GM12878 (cell line): ENCODE measurements around the gene HEG1. TPM values are rescaled to one million over a fixed set of nuclear protein-coding genes. Genes with fewer than 3 reads are reported as not detected.
"Not testable (repeated sequence)": the region's sequence is repeated elsewhere in the genome, so short reads cannot be mapped to it uniquely, and the experiment has no call there.

Experiments used
- ATAC-seq: fragments of 200-7000 bp; cut with Tn5 transposase; 3 replicates; pipeline ENCODE4 v1.9.1; 2020; ENCODE audit warnings: mild to moderate bottlenecking, moderate library complexity
- BruUV-seq: library from RNA; stranded (reverse); fragments of 400-500 nt; replicated peaks from 2 replicates; lab custom pipeline; 2021; lab: Mats Ljungman, UMichigan
- CTCF ChIA-PET: fragments of 300-600 bp; sonication (Branson Sonifier 250); formaldehyde crosslinking; extraction: SDS; loops from one replicate; lab custom pipeline; 2021; ENCODE audit warnings: inconsistent platforms; lab: Yijun Ruan, JAX
- POLR2A ChIA-PET: fragments of 350-600 bp; formaldehyde crosslinking; extraction: SDS; loops from one replicate; lab custom pipeline; 2021; ENCODE audit warnings: inconsistent platforms; lab: Charles Lee
- RAD21 ChIA-PET: fragments of 300-600 bp; sonication (Branson Sonifier 250); formaldehyde crosslinking; loops from one replicate; lab custom pipeline; 2023; ENCODE audit warnings: antibody characterized with exemption; ENCODE audit not compliant: unreplicated experiment; lab: Charles Lee
- SMC1A ChIA-PET: fragments of 300-600 bp; sonication (Branson Sonifier 250); formaldehyde crosslinking; loops from one replicate; lab custom pipeline; 2023; ENCODE audit not compliant: unreplicated experiment, uncharacterized antibody; lab: Charles Lee
- DNase-seq: peaks from one replicate; pipeline ENCODE4 v3.0.0-alpha.2; 2011; ENCODE audit warnings: low read depth, low spot score
- FAIRE-seq: peaks from 3 replicates; lab custom pipeline; 2011; peaks lifted over from hg19 to GRCh38; lab: Jason Lieb, UNC
- H2AFZ ChIP-seq: 2 replicates; pipeline ENCODE4 v1.6.0; 2011; ENCODE audit warnings: low read depth, low read length, control low read depth; ENCODE audit not compliant: control insufficient read depth
- H3K27ac ChIP-seq: 2 replicates; pipeline ENCODE4 v1.5.1; 2011; ENCODE audit warnings: control low read depth; ENCODE audit not compliant: control insufficient read depth, insufficient read depth
- H3K27me3 ChIP-seq, 2 experiments: replicated peaks in 1 of 2; 2 replicates each; pipeline versions ENCODE4 v1.6.0 to v1.6.1; 2011; ENCODE audit warnings: low read length in 1 of 2; ENCODE audit not compliant: control insufficient read depth in 2 of 2, insufficient read depth in 2 of 2
- H3K36me3 ChIP-seq, 2 experiments: 2 replicates each; pipeline ENCODE4 v1.5.1; 2011; ENCODE audit warnings: low read length in 1 of 2; ENCODE audit not compliant: control insufficient read depth in 2 of 2, insufficient read depth in 2 of 2
- H3K4me1 ChIP-seq: 2 replicates; pipeline ENCODE4 v1.6.1; 2011; ENCODE audit warnings: mild to moderate bottlenecking, low read length, moderate library complexity, mixed read lengths; ENCODE audit not compliant: control insufficient read depth, insufficient read depth
- H3K4me2 ChIP-seq: 2 replicates; pipeline ENCODE4 v1.6.0; 2011; ENCODE audit warnings: control low read depth; ENCODE audit not compliant: control insufficient read depth, insufficient read depth
- H3K4me3 ChIP-seq: fragments of 200-600 bp; sonication (generic); 2 replicates; pipeline ENCODE4 v1.5.1; 2016
- H3K79me2 ChIP-seq: 2 replicates; pipeline ENCODE4 v1.6.0; 2011; ENCODE audit warnings: low read length; ENCODE audit not compliant: control insufficient read depth, insufficient read depth
- H3K9ac ChIP-seq: 2 replicates; pipeline ENCODE4 v1.8.0; 2011; ENCODE audit warnings: low read length, control low read depth, mixed read lengths; ENCODE audit not compliant: control insufficient read depth, insufficient read depth
- H3K9me3 ChIP-seq: replicated peaks from 3 replicates; pipeline ENCODE4 v1.5.1; 2011; ENCODE audit warnings: mild to moderate bottlenecking, low read length; ENCODE audit not compliant: control insufficient read depth, insufficient read depth
- H4K20me1 ChIP-seq: 2 replicates; pipeline ENCODE4 v1.6.0; 2011; ENCODE audit not compliant: control insufficient read depth, insufficient read depth
- DPF2 ChIP-seq: fragments of 450-650 bp; IDR thresholded peaks from 2 replicates; pipeline ENCODE4 v1.6.1; 2017; ENCODE audit warnings: mild to moderate bottlenecking
- MEF2A ChIP-seq: IDR thresholded peaks from 2 replicates; pipeline ENCODE4 v1.6.1; 2011; ENCODE audit warnings: low read depth, mild to moderate bottlenecking, low read length, moderate library complexity; ENCODE audit not compliant: insufficient read depth
- PAX5 ChIP-seq: IDR thresholded peaks from 2 replicates; pipeline ENCODE4 v1.6.1; 2011; ENCODE audit warnings: low read depth, low read length, borderline replicate concordance
- RELA ChIP-seq: fragments of 450-650 bp; IDR thresholded peaks from 2 replicates; pipeline ENCODE4 v1.8.0; 2014; ENCODE audit warnings: borderline replicate concordance; ENCODE audit not compliant: partially characterized antibody
- RELB ChIP-seq: fragments of 450-650 bp; IDR thresholded peaks from 2 replicates; pipeline ENCODE4 v1.6.1; 2017; ENCODE audit warnings: low read depth, mild to moderate bottlenecking, moderate library complexity
- SIN3A ChIP-seq: IDR thresholded peaks from 2 replicates; pipeline ENCODE4 v1.6.1; 2012; ENCODE audit warnings: low read depth, low read length, improper control_type of control experiment
- WGBS: methylation state at CpG from one replicate; pipeline ENCODE4 v1.1.6; 2016; ENCODE audit warnings: low lambda C conversion rate; ENCODE audit not compliant: insufficient replicate concordance, insufficient coverage; ENCODE audit errors: missing lambda C conversion rate; 5-methylcytosine and 5-hydroxymethylcytosine counted together
- in situ Hi-C: fragments of 300-500 bp; cut with MboI; formaldehyde crosslinking; loops from 9 replicates; pipeline ENCODE4 v1.14.3; 2018; ENCODE audit warnings: mixed read lengths
- intact Hi-C: fragments of 100-400 bp; cut with micrococcal nuclease; formaldehyde crosslinking; loops from one replicate; pipeline ENCODE4 v1.14.2; 2022; ENCODE audit not compliant: unreplicated experiment
- polyA plus RNA-seq, 11 experiments: library from polyadenylated mRNA; depleted of rRNA in 4 of 11; unstranded in 6 of 11; stranded (reverse) in 5 of 11; fragments of >200 nt; fragmentation: Nextera tagmentation in 4 of 11; fragmentation: Illumina TruSeq in 1 of 11; extraction: Ambion mirVana in 4 of 11; extraction: Trizol in 1 of 11; gene quantifications; 1 replicate in 1 of 11; 2 replicates in 10 of 11; pipeline versions ENCODE4 v1.2.1 to v1.2.3, GENCODE V29; 2011 to 2016; ENCODE audit warnings: inconsistent platforms in 2 of 11, missing spikeins in 2 of 11, low read depth in 1 of 11
- total RNA-seq, 4 experiments: library from RNA; depleted of rRNA in 3 of 4; stranded (reverse); fragments of >200 nt in 3 of 4; fragmentation: Illumina TruSeq in 1 of 4; extraction: Trizol in 1 of 4; gene quantifications; 2 replicates each; pipeline versions ENCODE4 v1.2.1 to v1.2.3, GENCODE V29; 2013 to 2021

HEG1 gene
- total and polyA plus RNA-seq, 10 of the 15 experiments (the other 5 are each of a cell fraction or from before 2014, with no cell fraction given): 2.2 to 32.1 (median 7.6) TPM

GRCh38 chr3:124960105-124960504 lies 95.7 kb downstream of the HEG1 start:
- Histone ChIP-seq H3K9ac (no peak overlapping the region), H2AFZ (no peak overlapping the region), H3K4me1 (no peaks in the 10 kb centered on the region), H4K20me1 (no peaks in the 10 kb centered on the region), H3K27me3 (no peaks in the 10 kb centered on the region), H3K4me3 (no peak overlapping the region), H3K36me3 (no peaks in the 10 kb centered on the region), H3K27ac (no peak overlapping the region), H3K9me3 (no peaks in the 10 kb centered on the region), H3K79me2 (no peaks in the 10 kb centered on the region), H3K4me2 (no peak overlapping the region)
- 55% methylated on average over 3 of the region's 3 CpGs for WGBS
- no TSS peak for BruUV-seq
- TF ChIP-seq RELB (no peak), RELA (no peak), SIN3A (no peak), PAX5 (no peak), MEF2A (no peak), DPF2 (no peak)
- intact Hi-C loops: no loop called here
- in situ Hi-C loops: no loop called here
- ChIA-PET SMC1A (interaction anchor here (5.7 kb wide), 1 partner anchor 25 kb away, joined by 26 read pairs; the partner anchor contains the start of gene MUC13), CTCF (interaction anchor here (0.7 to 2.5 kb wide), 2 partner anchors 14 to 25 kb away, joined by 3 to 10 read pairs; partner anchors contain the start of gene MUC13), RAD21 (no interaction called here), POLR2A (no interaction called here)
- ATAC-seq (no peak), FAIRE-seq (no peak), DNase-seq (no peak)

GRCh38 chr3:124957951-124958350 lies 97.8 kb downstream of the HEG1 start:
- H3K4me2 ChIP-seq, BruUV-seq, H3K36me3 ChIP-seq, H3K79me2 ChIP-seq, H3K9ac ChIP-seq, ATAC-seq, H3K4me1 ChIP-seq, H3K27me3 ChIP-seq, intact Hi-C loops, RAD21 ChIA-PET, H3K27ac ChIP-seq, H4K20me1 ChIP-seq, FAIRE-seq, H3K4me3 ChIP-seq, DNase-seq, H2AFZ ChIP-seq, POLR2A ChIA-PET, in situ Hi-C loops, H3K9me3 ChIP-seq: not testable (repeated sequence)
- WGBS: 92% methylated on average over 4 of the region's 4 CpGs
- ChIA-PET SMC1A (interaction anchor here (5.7 kb wide), 1 partner anchor 23 kb away, joined by 26 read pairs; the partner anchor contains the start of gene MUC13), CTCF (interaction anchor here (0.6 kb wide), 1 partner anchor 20 kb away, joined by 4 read pairs; no protein-coding TSS in a partner anchor)
